HG02798 (cell line): Measurements from ENCODE around the gene PNMA6E.

ENCODE experiments used
- ATAC-seq: cut with Tn5 transposase; IDR thresholded peaks from one replicate; pipeline ENCODE4 v1.9.1; 2021; ENCODE audit warnings: mild to moderate bottlenecking; ENCODE audit not compliant: unreplicated experiment, poor library complexity

The PNMA6E gene

GRCh38 chrX:153401133-153401764 lies at the start of gene PNMA6E:
TSS of gene PNMA6E (minus strand) at chrX:153401350. CDS start at chrX:153398849, 2,501 bp downstream.
- no peak for ATAC-seq

- no peak for ATAC-seq
Observed at GRCh38 chrX:153450949-153451277, 49.8 kb upstream of the PNMA6E start.

- no peak for ATAC-seq
Observed at GRCh38 chrX:153450114-153450948, 49.2 kb upstream of the PNMA6E start.

- no peak for ATAC-seq
Observed at GRCh38 chrX:153449368-153450113, 48.4 kb upstream of the PNMA6E start.

- ATAC-seq, result no peak
Observed at GRCh38 chrX:153448556-153449367, 47.6 kb upstream of the PNMA6E start.

GRCh38 chrX:153447581-153447960 lies 46.4 kb upstream of the PNMA6E start:
- ATAC-seq, result no peak

- ATAC-seq, result no peak
Observed at GRCh38 chrX:153446950-153447580, 45.9 kb upstream of the PNMA6E start.

GRCh38 chrX:153446636-153446936 lies 45.4 kb upstream of the PNMA6E start:
- no peak for ATAC-seq

- no peak for ATAC-seq
Observed at GRCh38 chrX:153445856-153446635, 44.9 kb upstream of the PNMA6E start, which contains the start of gene TREX2. TSS of gene TREX2 (minus strand) at chrX:153446056. CDS start at chrX:153445430, 626 bp downstream.

- no peak for ATAC-seq
Observed at GRCh38 chrX:153445106-153445855, 44.1 kb upstream of the PNMA6E start.

- ATAC-seq, result no peak
Observed at GRCh38 chrX:153444333-153445011, 43.3 kb upstream of the PNMA6E start.

GRCh38 chrX:153443476-153444332 lies 42.6 kb upstream of the PNMA6E start:
- ATAC-seq, result no peak

- ATAC-seq, result no peak
Observed at GRCh38 chrX:153442463-153442862, 41.3 kb upstream of the PNMA6E start.

- ATAC-seq, result no peak
Observed at GRCh38 chrX:153441981-153442380, 40.8 kb upstream of the PNMA6E start.

GRCh38 chrX:153441296-153441695 lies 40.1 kb upstream of the PNMA6E start:
- no peak for ATAC-seq

- no peak for ATAC-seq
Observed at GRCh38 chrX:153440556-153441135, 39.5 kb upstream of the PNMA6E start.

GRCh38 chrX:153439977-153440376 lies 38.8 kb upstream of the PNMA6E start:
- ATAC-seq, result no peak
